ENCODE measurements around the gene TSGA10IP.
A peak's percentile ranks its signal among the peaks of the same experiment; 100 is the strongest.

The TSGA10IP gene

DNA sequence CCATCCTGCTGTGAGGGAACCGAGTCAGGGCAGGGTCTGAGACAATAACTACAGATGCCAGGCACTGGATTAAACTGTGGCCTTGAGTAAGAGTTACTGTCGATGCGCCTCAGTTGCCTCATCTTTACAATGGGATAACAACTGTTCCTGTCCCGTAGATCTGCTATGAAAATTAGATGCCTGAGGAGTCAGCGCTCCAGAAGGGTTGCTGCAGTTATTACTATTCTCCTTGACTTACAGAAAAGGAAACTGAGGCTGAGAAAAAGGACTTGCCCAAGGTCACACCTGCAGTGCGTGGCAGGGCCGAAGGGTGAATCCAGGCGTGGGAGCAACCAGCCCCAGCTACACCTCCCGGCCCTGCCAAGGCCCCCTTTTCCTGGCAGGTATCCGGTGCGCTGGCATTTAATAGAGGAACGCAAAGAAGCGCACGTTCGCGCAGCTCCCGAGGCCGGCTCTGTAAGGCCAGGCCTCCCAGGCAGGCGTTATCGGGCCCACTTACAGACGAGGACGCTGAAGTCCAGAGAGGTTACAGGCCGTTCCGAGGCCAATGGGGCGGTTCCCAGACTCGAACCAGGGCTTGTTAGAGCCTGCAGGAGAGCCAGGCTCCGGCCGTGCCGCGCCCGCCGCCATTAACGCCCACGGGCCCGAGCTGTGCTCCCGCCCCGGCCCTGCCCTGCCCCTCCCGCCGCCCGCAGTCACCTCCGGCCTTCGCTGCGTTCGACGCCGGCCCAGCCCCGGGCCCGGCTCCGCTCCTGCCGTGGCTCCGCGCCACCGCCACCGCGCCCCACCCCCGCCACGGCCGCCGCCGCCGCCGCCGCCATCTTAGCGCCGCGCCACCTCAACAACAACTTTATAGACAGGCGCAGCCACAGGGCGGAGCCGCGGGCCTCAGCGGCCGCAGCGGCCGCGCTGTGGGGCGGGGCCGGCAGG, 26.8 kb upstream of the TSGA10IP start, which contains the start of gene C11orf68:
Gene C11orf68 (minus strand): TSS at position 852 of the 930 bp plus-strand sequence. CDS start 31 bp downstream, at position 821.
- TF ChIP-seq, protein P1, sequence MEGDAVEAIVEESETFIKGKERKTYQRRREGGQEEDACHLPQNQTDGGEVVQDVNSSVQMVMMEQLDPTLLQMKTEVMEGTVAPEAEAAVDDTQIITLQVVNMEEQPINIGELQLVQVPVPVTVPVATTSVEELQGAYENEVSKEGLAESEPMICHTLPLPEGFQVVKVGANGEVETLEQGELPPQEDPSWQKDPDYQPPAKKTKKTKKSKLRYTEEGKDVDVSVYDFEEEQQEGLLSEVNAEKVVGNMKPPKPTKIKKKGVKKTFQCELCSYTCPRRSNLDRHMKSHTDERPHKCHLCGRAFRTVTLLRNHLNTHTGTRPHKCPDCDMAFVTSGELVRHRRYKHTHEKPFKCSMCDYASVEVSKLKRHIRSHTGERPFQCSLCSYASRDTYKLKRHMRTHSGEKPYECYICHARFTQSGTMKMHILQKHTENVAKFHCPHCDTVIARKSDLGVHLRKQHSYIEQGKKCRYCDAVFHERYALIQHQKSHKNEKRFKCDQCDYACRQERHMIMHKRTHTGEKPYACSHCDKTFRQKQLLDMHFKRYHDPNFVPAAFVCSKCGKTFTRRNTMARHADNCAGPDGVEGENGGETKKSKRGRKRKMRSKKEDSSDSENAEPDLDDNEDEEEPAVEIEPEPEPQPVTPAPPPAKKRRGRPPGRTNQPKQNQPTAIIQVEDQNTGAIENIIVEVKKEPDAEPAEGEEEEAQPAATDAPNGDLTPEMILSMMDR (conservative IDR thresholded peaks at IDR 0.05) = no peak
- H3K27ac ChIP-seq = peak within 1 kb of the TSS; percentile 100

DNA sequence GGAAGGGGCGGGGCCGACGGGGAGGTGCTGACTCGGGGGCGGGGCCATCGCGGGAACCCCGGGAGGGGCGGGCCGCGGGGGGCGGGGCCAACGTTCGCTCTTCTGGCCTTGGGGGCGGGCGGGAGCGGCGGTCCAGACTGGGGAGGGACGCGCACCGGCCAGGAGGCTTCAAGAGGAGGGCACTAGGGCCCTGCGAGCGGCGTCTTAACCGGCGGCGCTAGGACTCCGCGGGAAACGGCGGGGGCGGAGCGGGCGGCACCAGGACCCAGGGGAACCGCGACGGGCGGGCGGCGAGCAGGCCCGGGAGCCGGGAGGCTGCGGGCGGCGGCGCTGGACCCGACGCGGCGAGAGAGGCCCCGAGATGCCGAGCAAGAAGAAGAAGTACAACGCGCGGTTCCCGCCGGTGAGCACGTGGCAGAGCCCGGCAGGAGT, 26.1 kb upstream of the TSGA10IP start, which contains the start of gene DRAP1:
Gene DRAP1 (plus strand): TSS at position 286 of the 432 bp plus-strand sequence. CDS start 76 bp downstream, at position 362.
- TF ChIP-seq, protein P1 (conservative IDR thresholded peaks at IDR 0.05) = no peak
- peak within 1 kb of the TSS; percentile 100 for H3K27ac ChIP-seq

DNA sequence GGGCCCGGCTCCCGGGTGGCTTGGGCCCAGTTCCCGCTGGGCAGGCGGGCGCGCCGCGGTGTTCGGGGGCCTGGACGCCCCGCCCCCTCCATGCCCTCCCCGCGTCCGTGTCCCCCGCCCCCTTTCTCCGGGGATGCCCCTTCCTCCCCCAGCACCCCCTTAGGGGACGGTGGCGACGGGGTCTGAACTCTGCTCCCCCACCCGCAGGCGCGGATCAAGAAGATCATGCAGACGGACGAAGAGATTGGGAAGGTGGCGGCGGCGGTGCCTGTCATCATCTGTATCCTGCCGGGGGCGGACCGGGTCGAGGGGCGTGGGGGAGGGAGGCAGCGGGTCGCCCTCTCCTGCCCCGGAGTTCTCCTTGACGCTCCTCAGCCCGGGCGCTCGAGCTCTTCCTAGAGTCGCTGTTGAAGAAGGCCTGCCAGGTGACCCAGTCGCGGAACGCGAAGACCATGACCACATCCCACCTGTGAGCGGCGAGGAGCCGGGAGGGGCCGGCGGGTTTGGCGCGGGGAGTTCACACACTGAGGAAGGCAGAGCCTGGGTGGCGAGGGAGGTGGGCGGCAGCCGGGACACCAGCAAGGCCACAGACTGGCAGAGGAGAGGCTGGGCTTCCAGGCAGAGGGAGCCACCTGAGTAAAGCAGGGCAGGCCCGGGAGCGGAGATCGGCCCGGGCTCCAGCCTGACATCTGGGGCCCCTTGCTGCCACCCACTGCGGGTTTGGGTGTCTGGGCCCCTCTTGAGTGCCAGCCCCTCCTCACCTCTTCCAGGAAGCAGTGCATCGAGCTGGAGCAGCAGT, 25.5 kb upstream of the TSGA10IP start:
- peak overlapping the region; percentile 100 for H3K27ac ChIP-seq
- TF ChIP-seq, protein P1 (conservative IDR thresholded peaks at IDR 0.05) = no peak

DNA sequence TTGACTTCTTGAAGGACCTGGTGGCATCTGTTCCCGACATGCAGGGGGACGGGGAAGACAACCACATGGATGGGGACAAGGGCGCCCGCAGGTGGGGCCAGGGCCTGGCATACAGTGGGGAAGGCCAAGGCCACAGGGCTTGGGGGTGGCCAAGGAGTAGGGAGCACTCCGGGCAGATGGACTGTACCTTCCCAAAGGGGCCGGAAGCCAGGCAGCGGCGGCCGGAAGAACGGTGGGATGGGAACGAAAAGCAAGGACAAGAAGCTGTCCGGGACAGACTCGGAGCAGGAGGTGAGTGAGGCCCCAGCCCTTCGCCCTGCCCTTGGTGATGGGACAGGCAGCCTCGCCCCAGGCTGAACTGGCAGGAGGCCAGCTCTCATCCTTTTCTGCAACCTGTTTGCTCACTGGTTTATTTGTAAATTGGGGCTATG, 24.9 kb upstream of the TSGA10IP start:
- peak overlapping the region; percentile 100 for H3K27ac ChIP-seq
- TF ChIP-seq, protein P1 (conservative IDR thresholded peaks at IDR 0.05) = no peak

DNA sequence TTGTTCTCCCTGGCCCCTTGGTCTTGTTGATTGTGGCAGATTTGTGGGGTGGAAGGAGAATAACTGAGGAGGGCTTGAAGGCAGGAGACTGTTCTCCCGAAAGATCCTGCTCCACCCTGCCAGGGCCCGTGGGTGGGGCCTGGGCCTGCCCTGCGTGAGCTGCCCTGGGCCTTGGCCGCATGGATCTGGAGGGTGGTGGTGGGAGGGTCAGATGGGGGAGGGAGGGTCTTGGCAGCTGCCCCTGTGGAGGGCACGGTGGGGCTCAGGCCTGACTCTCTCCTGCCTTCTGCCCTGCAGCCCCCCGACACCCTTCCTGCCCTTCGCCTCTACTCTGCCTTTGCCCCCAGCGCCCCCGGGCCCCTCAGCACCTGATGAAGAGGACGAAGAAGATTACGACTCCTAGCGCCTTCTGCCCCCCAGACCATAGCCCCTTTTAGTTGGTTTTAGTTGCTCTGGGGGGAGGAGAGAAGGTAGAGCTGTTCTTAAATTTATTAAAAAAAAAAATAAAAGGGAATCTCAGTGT, 24.2 kb upstream of the TSGA10IP start:
- H3K27ac ChIP-seq = peak overlapping the region; percentile 100
- TF ChIP-seq, protein P1 (conservative IDR thresholded peaks at IDR 0.05) = no peak

DNA sequence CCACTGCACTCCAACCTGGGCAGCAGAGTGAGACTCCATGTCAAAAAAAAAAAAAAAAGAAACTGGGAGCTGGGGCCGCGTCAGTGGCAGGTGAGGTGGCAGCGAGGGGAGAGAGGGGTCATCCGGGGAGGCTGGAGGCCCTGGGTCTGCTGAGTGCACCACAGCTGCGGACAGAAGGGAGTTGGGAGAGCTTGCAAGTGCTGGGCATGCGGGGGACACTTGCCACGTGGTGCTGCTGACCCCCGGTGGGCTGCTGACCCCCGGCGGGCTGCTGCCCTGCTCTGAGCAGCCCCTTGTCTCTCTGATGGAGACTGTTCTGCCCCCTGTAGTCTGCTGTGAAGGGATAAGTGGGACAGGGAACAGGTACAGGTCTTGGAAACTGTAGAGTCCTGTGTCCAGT, 23.4 kb upstream of the TSGA10IP start:
- TF ChIP-seq, protein P1 (conservative IDR thresholded peaks at IDR 0.05) = no peak
- no peak overlapping the region for H3K27ac ChIP-seq

Data from VCaP (cell line).